ENCODE measurements around the gene SHROOM1.

DNA sequence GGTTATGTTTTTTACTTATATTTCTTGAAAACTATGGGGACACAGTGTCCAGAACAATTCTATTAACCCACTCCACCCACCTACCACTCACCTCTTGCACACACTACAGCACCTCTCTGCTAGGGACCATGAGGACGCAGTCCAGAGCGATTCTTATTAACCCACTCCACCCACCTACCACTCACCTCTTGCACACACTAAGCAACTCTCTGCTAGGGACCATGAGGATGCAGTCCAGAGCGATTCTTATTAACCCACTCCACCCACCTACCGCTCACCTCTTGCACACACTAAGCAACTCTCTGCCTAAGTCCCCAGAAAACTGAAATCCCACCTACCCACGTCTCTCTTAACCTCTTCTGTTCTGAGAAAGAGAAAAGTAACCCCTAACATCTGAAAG lies 2.2 kb upstream of the SHROOM1 start:
- no peak for TF ChIP-seq POLR2AphosphoS5 (IDR thresholded peaks at IDR 0.05)
- TF ChIP-seq EP300 (IDR thresholded peaks at IDR 0.05) = no peak
- TF ChIP-seq POLR2A (IDR thresholded peaks at IDR 0.05; ENCODE audit: low read depth) = no peak
- TF ChIP-seq, protein P1, sequence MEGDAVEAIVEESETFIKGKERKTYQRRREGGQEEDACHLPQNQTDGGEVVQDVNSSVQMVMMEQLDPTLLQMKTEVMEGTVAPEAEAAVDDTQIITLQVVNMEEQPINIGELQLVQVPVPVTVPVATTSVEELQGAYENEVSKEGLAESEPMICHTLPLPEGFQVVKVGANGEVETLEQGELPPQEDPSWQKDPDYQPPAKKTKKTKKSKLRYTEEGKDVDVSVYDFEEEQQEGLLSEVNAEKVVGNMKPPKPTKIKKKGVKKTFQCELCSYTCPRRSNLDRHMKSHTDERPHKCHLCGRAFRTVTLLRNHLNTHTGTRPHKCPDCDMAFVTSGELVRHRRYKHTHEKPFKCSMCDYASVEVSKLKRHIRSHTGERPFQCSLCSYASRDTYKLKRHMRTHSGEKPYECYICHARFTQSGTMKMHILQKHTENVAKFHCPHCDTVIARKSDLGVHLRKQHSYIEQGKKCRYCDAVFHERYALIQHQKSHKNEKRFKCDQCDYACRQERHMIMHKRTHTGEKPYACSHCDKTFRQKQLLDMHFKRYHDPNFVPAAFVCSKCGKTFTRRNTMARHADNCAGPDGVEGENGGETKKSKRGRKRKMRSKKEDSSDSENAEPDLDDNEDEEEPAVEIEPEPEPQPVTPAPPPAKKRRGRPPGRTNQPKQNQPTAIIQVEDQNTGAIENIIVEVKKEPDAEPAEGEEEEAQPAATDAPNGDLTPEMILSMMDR (IDR thresholded peaks at IDR 0.05) = no peak

Data from esophagus muscularis mucosa (tissue), 4 donors.